ENCODE data around the gene SULT1B1.

The SULT1B1 gene

DNA sequence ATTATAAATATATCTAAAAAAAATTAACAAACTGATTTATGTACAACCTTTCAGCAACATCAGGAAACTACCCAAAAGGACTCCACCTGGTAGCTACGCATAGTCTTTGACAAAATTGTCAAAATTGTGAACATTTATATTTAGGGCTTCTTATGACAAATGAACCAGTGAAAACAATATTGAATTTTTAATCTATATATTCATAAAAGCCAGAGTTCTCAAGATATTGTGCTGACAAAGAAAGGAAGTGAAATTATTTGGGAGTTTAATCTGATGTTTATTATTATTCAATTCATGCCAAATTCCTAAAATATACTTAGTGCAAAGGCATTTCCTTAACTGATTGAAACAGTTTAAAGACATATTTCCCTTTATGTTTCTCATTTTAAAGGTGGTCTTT lies 5.3 kb upstream of the SULT1B1 start:
- TF ChIP-seq, protein P1, sequence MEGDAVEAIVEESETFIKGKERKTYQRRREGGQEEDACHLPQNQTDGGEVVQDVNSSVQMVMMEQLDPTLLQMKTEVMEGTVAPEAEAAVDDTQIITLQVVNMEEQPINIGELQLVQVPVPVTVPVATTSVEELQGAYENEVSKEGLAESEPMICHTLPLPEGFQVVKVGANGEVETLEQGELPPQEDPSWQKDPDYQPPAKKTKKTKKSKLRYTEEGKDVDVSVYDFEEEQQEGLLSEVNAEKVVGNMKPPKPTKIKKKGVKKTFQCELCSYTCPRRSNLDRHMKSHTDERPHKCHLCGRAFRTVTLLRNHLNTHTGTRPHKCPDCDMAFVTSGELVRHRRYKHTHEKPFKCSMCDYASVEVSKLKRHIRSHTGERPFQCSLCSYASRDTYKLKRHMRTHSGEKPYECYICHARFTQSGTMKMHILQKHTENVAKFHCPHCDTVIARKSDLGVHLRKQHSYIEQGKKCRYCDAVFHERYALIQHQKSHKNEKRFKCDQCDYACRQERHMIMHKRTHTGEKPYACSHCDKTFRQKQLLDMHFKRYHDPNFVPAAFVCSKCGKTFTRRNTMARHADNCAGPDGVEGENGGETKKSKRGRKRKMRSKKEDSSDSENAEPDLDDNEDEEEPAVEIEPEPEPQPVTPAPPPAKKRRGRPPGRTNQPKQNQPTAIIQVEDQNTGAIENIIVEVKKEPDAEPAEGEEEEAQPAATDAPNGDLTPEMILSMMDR (IDR thresholded peaks at IDR 0.05; ENCODE audit: low read depth, low read length, missing control alignments) = no peak
- no peak for DNase-seq (ENCODE audit: low read depth)
- H3K4me3 ChIP-seq (ENCODE audit: low read depth, low read length) = no peak overlapping the region

DNA sequence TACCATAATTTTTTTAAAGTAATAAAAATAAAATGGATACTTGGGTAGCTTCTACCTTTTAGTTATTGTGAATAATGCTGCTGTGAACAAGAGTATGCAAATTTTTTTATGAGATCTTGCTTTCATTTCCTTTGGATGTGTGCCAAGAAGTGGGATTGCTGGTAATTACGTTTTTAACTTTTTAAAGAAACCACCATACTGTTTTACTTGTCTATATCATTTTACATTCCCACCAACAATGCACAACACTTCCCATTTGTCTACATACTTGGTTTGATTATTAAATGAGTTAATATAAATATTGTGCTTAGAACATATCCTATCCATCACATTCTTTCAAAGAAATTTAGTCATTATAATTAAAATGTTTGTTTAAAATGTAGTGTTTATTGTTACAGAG lies 3.9 kb upstream of the SULT1B1 start:
- no peak for DNase-seq (ENCODE audit: low read depth)
- TF ChIP-seq, protein P1 (IDR thresholded peaks at IDR 0.05; ENCODE audit: low read depth, low read length, missing control alignments) = no peak
- no peak overlapping the region for H3K4me3 ChIP-seq (ENCODE audit: low read depth, low read length)

DNA sequence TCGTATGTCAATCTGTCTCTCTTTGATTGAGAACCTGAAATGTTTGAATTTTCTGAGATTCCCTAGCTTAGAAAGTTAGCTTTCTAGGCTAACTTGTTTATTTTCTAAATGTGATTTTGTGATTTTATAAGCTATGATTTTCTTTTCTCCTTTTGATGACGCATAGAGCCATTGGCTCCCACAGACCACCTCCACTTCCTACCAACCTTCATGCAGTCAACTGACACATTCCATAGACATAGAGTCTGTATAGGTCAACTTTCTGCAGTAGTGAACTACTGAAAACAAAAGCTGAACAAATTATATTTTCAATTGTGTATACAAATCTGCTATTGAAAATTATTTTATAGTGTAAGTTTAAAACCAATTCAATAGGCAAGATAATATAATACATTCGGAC lies 2.8 kb upstream of the SULT1B1 start:
- DNase-seq (ENCODE audit: low read depth) = no peak
- no peak overlapping the region for H3K4me3 ChIP-seq (ENCODE audit: low read depth, low read length)
- TF ChIP-seq, protein P1 (IDR thresholded peaks at IDR 0.05; ENCODE audit: low read depth, low read length, missing control alignments) = no peak

DNA sequence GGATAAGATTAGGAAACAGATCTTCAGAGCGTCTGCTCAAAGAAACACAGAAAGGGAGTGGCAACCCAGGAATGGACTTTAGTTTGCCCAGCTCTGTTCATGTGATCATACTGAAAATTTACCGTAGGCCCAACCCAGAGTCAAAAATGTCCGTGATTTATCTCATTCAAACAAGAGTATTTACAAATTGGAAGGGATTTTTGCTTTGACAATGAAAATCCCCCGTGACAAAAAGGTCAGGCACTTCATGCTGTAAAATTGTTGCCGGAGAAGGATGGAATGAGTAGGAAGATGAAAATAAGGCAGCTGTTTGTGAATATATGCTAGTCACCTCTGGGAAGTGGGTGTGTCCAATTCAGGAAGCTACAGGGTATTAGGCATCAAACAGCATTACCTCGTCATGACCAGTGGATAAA lies 1.2 kb downstream of the SULT1B1 start:
- H3K4me3 ChIP-seq (ENCODE audit: low read depth, low read length) = no peak overlapping the region
- TF ChIP-seq, protein P1 (IDR thresholded peaks at IDR 0.05; ENCODE audit: low read depth, low read length, missing control alignments) = no peak

DNA sequence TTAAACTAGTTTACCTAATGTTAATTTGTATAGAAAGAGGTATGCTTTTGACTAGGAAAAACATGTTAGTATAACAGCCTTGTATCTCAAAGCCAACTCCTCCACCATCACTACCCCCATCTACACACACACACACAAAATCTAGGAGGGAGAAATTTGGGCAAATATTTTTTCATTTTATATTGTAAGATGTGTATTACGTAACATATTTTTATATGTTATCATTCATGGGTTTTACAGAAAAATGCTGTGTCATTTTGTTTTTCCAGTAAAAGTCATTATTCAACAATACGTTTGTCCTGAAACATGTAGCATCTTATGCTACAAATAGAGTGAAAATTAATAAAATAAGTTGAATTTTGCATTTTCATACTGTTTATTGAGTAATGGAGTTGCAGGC lies 3.0 kb downstream of the SULT1B1 start:
- TF ChIP-seq, protein P1 (IDR thresholded peaks at IDR 0.05; ENCODE audit: low read depth, low read length, missing control alignments) = no peak
- no peak for DNase-seq (ENCODE audit: low read depth)
- H3K4me3 ChIP-seq (ENCODE audit: low read depth, low read length) = no peak overlapping the region

More for the DNA sequence above, 1.2 kb downstream of the SULT1B1 start:
- DNase-seq (ENCODE audit: low read depth) = no peak

DNA sequence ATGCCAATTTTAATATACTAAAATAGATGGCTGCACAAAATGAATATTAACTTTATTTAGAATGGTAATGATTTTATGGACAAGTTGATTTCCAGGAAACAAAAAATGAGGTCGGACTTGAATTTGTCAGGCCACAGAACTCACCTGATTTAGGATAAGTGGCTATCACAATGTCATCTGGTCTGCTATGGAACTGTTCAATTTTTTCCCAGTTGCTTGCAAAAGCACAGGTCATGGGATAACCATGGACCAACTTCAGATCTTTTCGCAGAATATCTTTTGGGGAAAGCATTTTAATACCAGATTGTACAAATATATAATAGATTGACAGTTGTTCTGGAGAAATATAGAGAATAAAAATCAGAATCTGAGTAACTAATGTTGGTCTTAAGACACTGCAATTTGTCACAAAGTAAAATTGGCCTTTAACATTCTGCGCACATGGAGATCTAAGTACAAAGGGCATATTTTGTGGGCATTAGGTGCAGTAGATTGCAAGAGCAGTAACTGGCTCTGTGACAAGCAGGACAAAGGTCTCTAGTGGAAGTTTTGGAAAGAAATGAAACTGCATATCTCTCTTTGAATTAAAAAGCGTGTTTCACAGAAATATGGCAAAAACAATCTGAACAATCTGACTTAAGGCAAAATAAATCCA lies 5.4 kb downstream of the SULT1B1 start:
- TF ChIP-seq, protein P1 (IDR thresholded peaks at IDR 0.05; ENCODE audit: low read depth, low read length, missing control alignments) = no peak
- no peak for DNase-seq (ENCODE audit: low read depth)
- H3K4me3 ChIP-seq (ENCODE audit: low read depth, low read length) = no peak overlapping the region

DNA sequence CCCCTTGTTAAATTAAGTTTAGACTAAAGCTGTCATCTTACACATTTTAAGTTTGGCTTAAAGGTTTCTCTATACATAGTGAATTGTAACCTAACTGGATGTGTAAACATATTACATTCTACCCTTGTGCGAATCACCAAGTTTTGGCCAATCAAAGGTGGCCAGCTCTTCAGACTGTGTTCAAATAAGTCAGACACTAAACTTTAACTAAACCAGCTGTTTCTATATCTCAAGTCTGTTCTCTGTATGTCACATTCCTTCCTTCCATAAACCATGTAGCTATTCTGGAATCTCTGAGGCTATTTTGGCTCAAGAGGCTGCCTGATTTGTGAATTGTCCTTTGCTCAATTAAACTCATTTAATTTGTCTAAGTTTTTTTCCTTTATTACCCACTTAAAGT lies 6.7 kb downstream of the SULT1B1 start:
- TF ChIP-seq, protein P1 (IDR thresholded peaks at IDR 0.05; ENCODE audit: low read depth, low read length, missing control alignments) = no peak
- H3K4me3 ChIP-seq (ENCODE audit: low read depth, low read length) = no peak overlapping the region
- no peak for DNase-seq (ENCODE audit: low read depth)

Measured in GM12864 (cell line).